ENCODE measurements around the gene CEBPE. TPM values are rescaled to one million over a fixed set of nuclear protein-coding genes. Genes with fewer than 3 reads are reported as not detected.

CEBPE gene
- total RNA-seq, 1 donor from 2014 or later: not detected

GRCh38 chr14:23122086-23122485, 3.0 kb upstream of the CEBPE start:
- peaks cover 14% of the 10 kb centered on the region for H3K36me3 Mint-ChIP-seq (ENCODE audit: low read depth, unreplicated experiment)
- no peak for DNase-seq (ENCODE audit: low spot score)
- H3K27me3 Mint-ChIP-seq (ENCODE audit: unreplicated experiment): peaks cover 10% of the 10 kb centered on the region
- no peak for TF ChIP-seq CTCF (IDR thresholded peaks at IDR 0.05; ENCODE audit: unreplicated experiment)
- H3K4me1 Mint-ChIP-seq (ENCODE audit: unreplicated experiment): peaks cover 50% of the 10 kb centered on the region
- H3K9me3 Mint-ChIP-seq (ENCODE audit: unreplicated experiment): no peaks in the 10 kb centered on the region
- H3K27ac Mint-ChIP-seq (ENCODE audit: unreplicated experiment): no peak overlapping the region
- no peak overlapping the region for H3K4me3 Mint-ChIP-seq (ENCODE audit: unreplicated experiment)

- no peak for TF ChIP-seq CTCF (IDR thresholded peaks at IDR 0.05; ENCODE audit: unreplicated experiment)
- DNase-seq (ENCODE audit: low spot score): peak; percentile 43
- Mint-ChIP-seq H3K27ac (ENCODE audit: unreplicated experiment) (peak overlapping the region; percentile 79), H3K27me3 (ENCODE audit: unreplicated experiment) (peaks cover 13% of the 10 kb centered on the region), H3K9me3 (ENCODE audit: unreplicated experiment) (no peaks in the 10 kb centered on the region), H3K4me3 (ENCODE audit: unreplicated experiment) (peak overlapping the region; percentile 57), H3K36me3 (ENCODE audit: low read depth, unreplicated experiment) (peaks cover 14% of the 10 kb centered on the region), H3K4me1 (ENCODE audit: unreplicated experiment) (peaks cover 50% of the 10 kb centered on the region)
Observed at GRCh38 chr14:23121361-23121771, 2.3 kb upstream of the CEBPE start.

- Mint-ChIP-seq H3K27me3 (ENCODE audit: unreplicated experiment) (peaks cover 10% of the 10 kb centered on the region), H3K27ac (ENCODE audit: unreplicated experiment) (peak overlapping the region; percentile 79), H3K36me3 (ENCODE audit: low read depth, unreplicated experiment) (peaks cover 11% of the 10 kb centered on the region), H3K4me1 (ENCODE audit: unreplicated experiment) (peaks cover 50% of the 10 kb centered on the region), H3K4me3 (ENCODE audit: unreplicated experiment) (peak overlapping the region; percentile 66), H3K9me3 (ENCODE audit: unreplicated experiment) (no peaks in the 10 kb centered on the region)
- TF ChIP-seq CTCF (IDR thresholded peaks at IDR 0.05; ENCODE audit: unreplicated experiment): peak; percentile 100
- peak; percentile 93 for DNase-seq (ENCODE audit: low spot score)
Observed at GRCh38 chr14:23120541-23121251, 1.6 kb upstream of the CEBPE start.

- peak overlapping the region; percentile 49 for H3K27ac Mint-ChIP-seq (ENCODE audit: unreplicated experiment)
- no peak for TF ChIP-seq CTCF (IDR thresholded peaks at IDR 0.05; ENCODE audit: unreplicated experiment)
- no peaks in the 10 kb centered on the region for H3K9me3 Mint-ChIP-seq (ENCODE audit: unreplicated experiment)
- peaks cover 10% of the 10 kb centered on the region for H3K27me3 Mint-ChIP-seq (ENCODE audit: unreplicated experiment)
- no peak for DNase-seq (ENCODE audit: low spot score)
- H3K36me3 Mint-ChIP-seq (ENCODE audit: low read depth, unreplicated experiment): peaks cover 4% of the 10 kb centered on the region
- H3K4me3 Mint-ChIP-seq (ENCODE audit: unreplicated experiment): peak overlapping the region; percentile 66
- H3K4me1 Mint-ChIP-seq (ENCODE audit: unreplicated experiment): peaks cover 45% of the 10 kb centered on the region
Observed at GRCh38 chr14:23119363-23120327, 590 bp upstream of the CEBPE start.
